ENCODE data around the gene MED26. TPM values are rescaled to one million over a fixed set of nuclear protein-coding genes. Genes with fewer than 3 reads are reported as not detected.

The MED26 gene
- total RNA-seq, 1 donor from 2014 or later: 3.9 TPM

DNA sequence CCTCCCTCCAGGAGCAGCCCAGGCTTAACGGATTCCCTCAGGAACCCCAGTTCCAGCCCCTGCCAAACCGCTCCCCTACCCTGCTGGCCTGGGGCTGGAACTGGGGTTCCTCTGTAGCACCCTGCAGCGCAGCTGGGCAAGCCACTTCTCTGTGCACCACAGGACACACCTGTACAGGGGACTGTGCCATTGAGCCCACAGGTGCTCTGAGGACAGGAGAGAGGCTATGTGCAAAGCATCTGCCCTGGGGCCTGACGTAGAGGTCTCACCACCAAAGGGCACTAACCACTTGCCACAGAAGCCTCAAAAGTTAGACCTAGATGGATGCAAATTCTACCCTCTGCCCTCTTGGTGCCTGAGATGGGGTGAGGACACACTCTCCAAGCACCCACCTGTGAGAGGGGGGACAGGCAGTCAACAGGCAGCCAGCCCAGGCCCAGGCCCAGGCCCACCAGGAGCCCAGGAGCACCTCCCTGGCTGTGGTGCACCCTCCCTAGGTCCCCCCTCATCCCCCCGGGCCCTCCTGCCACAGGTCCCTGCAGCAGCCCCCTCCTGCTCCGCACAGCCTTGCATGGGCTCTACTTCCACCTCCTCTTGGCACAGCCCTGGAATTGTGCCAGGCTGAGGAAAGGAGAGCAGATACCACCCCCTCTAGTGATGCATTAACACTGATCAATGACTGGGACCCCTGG, 28.2 kb downstream of the MED26 start:
- DNase-seq: no peak
- no peak for ATAC-seq (ENCODE audit: poor library complexity)
- intact Hi-C loops (cut with DNase I): no loop called here

DNA sequence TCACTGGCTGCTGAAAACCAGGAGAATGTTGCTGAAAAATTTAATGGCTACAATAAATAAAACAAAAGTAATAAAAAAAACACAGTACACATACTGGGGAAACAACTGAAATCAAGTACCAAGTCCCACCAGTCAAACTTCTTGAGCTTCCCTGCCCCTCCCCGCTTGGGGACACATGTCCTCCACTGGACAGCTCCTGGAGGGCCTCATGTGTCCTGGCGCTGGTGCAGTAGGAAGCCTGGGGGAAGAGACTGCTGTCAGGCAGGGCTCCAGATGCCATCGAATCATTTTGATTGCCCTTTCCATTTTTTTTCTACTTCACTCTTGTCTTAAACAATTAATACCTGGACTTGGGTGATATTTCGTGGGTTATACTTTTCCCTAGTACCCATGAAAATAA, 29.2 kb downstream of the MED26 start:
- ATAC-seq (ENCODE audit: poor library complexity): peak; percentile 45
- intact Hi-C loops (cut with DNase I): no loop called here

DNA sequence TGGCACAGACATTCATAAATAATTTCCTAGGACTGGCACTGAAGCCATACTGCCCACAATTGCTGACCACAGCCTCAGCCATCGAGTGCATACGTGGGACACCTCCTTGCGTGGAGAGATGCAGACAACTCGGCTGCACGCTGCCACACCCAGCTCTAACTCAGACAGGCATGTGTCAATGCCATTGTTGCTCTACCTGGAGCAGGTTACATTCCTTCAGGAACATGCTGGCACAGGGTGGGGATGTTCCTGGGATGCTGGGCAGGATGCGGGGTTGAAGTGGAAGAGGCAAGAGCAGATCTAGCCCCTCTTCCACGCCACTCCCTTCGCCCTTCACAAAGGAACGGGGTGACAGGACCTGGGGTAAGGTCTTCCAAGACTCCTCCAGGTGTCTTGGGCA, 31.6 kb downstream of the MED26 start:
- ATAC-seq (ENCODE audit: poor library complexity) (no peak), DNase-seq (no peak)
- intact Hi-C loops (cut with DNase I): no loop called here

More for the DNA sequence above, 29.2 kb downstream of the MED26 start:
- no peak for DNase-seq

- no peak for DNase-seq
- intact Hi-C loops (cut with DNase I): no loop called here
- no peak for ATAC-seq (ENCODE audit: poor library complexity)
Observed at GRCh38 chr19:16595097-16595496, 32.9 kb downstream of the MED26 start.

DNA sequence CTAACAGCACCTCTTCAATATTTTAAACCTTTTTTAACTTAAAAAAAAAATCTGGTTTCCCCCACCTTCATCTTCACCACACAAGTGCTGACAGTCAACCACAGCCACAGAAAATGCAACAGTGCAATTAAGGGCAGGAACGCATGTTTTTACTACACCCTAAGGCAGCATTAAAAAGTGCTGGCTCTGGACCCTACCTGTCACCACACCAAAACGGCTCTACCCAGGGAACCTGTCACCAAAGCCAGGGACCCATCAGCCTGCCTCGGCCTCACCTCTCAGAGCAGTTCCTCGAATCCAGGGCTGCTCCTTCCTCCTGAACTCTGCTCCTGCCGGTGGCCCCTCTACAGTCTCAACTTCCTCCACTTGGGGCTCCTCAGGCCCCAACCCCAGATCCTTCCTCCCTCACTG, 33.3 kb downstream of the MED26 start:
- DNase-seq (no peak), ATAC-seq (ENCODE audit: poor library complexity) (no peak)
- intact Hi-C loops (cut with DNase I): no loop called here

GRCh38 chr19:16594131-16594586, 33.8 kb downstream of the MED26 start:
- no peak for DNase-seq
- intact Hi-C loops (cut with DNase I): no loop called here
- ATAC-seq (ENCODE audit: poor library complexity): peak; percentile 20

- ATAC-seq (ENCODE audit: poor library complexity) (no peak), DNase-seq (no peak)
- intact Hi-C loops (cut with DNase I): no loop called here
Observed at GRCh38 chr19:16593181-16593580, 34.8 kb downstream of the MED26 start.

DNA sequence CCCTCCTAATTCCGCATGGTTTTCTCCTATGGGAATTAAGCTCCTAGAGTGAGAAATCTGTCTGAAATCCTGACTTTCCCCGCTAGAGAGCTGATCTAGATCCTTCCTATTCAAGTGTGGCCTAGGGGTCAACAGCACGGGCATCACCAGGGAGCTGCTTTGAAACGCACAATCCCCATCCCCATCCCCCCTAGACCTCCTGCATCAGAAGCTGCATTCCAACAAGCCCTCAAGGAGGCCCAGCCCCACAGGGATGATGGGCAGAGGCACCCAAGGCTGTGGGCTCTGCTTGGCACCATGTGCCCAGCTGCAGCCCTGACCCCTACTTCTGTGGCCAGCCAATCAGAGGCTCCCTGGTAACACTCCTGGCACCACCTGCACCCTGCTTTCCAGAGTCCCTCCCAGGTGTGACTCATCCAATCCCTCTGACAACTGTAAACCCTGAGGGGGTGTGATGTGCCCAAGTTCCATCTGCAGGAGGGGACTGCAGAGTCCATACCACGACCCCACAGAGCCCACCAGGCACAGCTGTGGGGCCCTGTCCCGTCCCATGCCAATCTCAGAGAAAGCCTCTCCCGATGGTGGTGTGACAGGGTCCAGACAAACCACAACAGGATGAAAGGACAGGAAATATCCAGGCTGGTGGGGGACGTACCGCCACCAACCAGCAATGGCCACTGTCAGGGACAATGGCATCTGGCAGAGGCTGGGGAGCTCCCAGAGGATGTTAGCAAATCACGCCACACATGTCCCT, 36.0 kb downstream of the MED26 start:
- ATAC-seq (ENCODE audit: poor library complexity) (no peak), DNase-seq (no peak)
- intact Hi-C loops (cut with DNase I): no loop called here

GRCh38 chr19:16590876-16591802, 36.9 kb downstream of the MED26 start:
- DNase-seq: no peak
- ATAC-seq (ENCODE audit: poor library complexity): no peak

GRCh38 chr19:16589917-16590316, 38.1 kb downstream of the MED26 start:
- ATAC-seq (ENCODE audit: poor library complexity) (no peak), DNase-seq (no peak)
- intact Hi-C loops (cut with DNase I): no loop called here

More at GRCh38 chr19:16590876-16591802, 36.9 kb downstream of the MED26 start:
- intact Hi-C loops (cut with DNase I): no loop called here

- intact Hi-C loops (cut with DNase I): no loop called here
- DNase-seq (no peak), ATAC-seq (ENCODE audit: poor library complexity) (no peak)
Observed at GRCh38 chr19:16588824-16589577, 39.0 kb downstream of the MED26 start.

- DNase-seq: no peak
- ATAC-seq (ENCODE audit: poor library complexity): peak; percentile 56
- intact Hi-C loops (cut with DNase I): no loop called here
Observed at GRCh38 chr19:16587833-16588823, 39.9 kb downstream of the MED26 start.

DNA sequence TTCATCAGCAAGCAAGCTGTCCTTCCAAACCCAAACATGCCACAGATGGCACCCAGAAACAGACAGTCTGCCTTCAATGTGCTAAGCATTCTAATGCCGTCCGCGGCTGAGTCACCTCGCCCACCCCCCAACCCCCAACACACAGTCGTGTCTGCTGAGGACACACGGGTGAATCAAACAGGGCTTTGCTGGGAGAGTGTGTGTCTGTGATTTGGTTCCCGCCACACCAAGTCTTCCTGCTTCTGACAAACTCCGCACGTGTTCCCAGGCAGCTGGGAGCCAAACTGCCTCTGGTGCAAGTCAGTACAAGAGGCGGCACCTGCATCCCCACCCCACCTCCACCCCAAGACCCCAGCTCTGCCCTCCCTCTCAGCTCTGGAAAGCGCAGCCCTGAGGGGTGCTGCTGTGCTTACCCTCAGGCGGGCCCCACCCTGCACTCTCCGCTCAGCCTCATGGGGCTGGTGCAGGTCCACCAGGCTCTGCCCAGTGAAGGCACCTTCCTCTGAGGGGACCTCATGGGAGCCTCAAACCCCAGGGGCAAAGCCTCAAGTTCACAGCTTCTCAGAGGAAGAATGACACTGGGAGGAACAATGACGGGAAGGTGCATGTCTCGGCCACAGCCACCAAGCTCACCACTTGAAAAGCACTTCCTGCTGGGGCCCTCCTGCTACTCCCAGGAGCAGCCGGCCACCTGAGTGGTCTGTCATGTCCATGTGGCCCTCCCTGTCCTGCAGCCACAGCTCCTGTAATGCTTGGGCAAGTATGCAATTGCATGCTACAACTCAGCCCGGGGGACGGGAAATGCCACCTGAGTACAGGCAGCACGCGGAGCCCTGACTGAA, 40.8 kb downstream of the MED26 start:
- intact Hi-C loops (cut with DNase I): no loop called here
- DNase-seq: peak; percentile 65
- ATAC-seq (ENCODE audit: poor library complexity): no peak

- ATAC-seq (ENCODE audit: poor library complexity) (no peak), DNase-seq (no peak)
- intact Hi-C loops (cut with DNase I): no loop called here
Observed at GRCh38 chr19:16586477-16586871, 41.5 kb downstream of the MED26 start.

DNA sequence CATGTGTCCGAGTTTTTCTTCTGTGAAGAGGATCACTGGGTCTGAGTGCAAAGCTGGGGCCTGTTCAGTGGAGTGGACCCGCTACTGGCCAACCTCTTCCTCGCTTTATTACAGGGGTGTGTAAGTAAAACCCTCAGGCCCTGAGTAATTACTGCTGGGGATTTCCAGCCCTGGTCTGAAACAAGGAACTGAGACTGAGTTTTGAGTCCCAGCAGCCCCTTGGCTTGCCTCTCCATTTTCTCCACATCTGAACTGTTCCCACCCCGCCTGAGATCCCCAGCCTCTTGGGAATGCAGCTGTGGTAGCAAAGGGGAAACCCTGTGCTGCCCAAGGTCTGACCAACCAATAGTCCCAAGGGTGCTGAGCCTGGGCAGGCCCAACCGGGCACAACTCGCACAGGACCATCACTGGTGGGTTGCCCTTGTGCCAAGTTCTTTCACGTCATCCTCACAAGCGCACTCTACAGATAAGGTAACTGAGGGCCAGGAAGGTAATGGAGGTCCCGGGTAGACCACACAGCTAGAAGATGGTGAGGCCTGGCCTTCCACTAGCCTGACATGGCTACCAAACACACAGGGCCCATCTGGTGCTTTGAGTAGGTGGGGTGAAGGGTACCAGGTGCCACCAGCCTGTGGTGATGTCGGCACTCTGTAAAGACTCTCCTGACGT, 42.1 kb downstream of the MED26 start:
- intact Hi-C loops (cut with DNase I): no loop called here
- DNase-seq (no peak), ATAC-seq (ENCODE audit: poor library complexity) (no peak)
